GM18858 (cell line): ENCODE measurements around the gene ZNF276.
"Not testable (repeated sequence)": the region's sequence is repeated elsewhere in the genome, so short reads cannot be mapped to it uniquely, and the experiment has no call there.

ENCODE experiments used
- ATAC-seq: cut with Tn5 transposase; IDR thresholded peaks from one replicate; pipeline ENCODE4 v1.9.1; 2021; ENCODE audit not compliant: unreplicated experiment

The ZNF276 gene

GRCh38 chr16:89779231-89779908 is 58.0 kb downstream of the ZNF276 start:
- no peak for ATAC-seq

GRCh38 chr16:89779909-89780305 is 58.6 kb downstream of the ZNF276 start:
- no peak for ATAC-seq

GRCh38 chr16:89782489-89782888 is 61.2 kb downstream of the ZNF276 start:
- ATAC-seq = no peak

- not testable (repeated sequence) for ATAC-seq
Measured at GRCh38 chr16:89783952-89784351, 62.6 kb downstream of the ZNF276 start.

- ATAC-seq = no peak
Measured at GRCh38 chr16:89784406-89784805, 63.1 kb downstream of the ZNF276 start.

GRCh38 chr16:89785523-89786155 is 64.3 kb downstream of the ZNF276 start:
- ATAC-seq = no peak

GRCh38 chr16:89786474-89787364 is 65.4 kb downstream of the ZNF276 start:
- no peak for ATAC-seq

- ATAC-seq = no peak
Measured at GRCh38 chr16:89787365-89787805, 66.0 kb downstream of the ZNF276 start.
